ENCODE measurements around the gene EYA2. TPM values are rescaled to one million over a fixed set of nuclear protein-coding genes. Genes with fewer than 3 reads are reported as not detected.

Gene EYA2
- total RNA-seq, 1 experiment from 2014 or later = 0.74 TPM

DNA sequence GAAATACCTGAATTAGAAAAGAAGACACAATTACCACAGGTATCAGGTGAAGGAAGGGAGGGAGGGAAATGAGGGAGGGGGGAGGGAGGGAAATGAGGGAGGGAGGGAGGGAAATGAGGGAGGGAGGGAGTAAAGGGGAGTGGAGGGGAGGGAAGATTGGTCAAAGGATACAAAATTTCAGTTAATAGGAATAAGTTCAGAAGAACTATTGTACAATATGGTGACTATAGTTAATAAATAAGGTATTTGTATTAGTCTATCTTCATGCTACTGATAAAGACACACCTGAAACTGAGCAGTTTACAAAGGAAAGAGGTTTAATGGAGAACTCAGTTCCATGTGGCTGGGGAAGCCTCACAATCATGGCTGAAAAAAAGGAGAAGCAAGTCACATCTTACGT is 185.7 kb downstream of the EYA2 start:
- H3K14ac ChIP-seq (ENCODE audit: insufficient read depth, low read length) = no peak overlapping the region
- peaks cover 0 to 9% (median 4%) of the 10 kb centered on the region in 3 experiments; a peak in 3 of 7 replicates for H3K36me3 Mint-ChIP-seq (ENCODE audit: insufficient read depth in 1 of 3, low read depth in 3 of 3)
- H2BK12ac ChIP-seq (ENCODE audit: insufficient read length, low read depth, low read length) = no peak overlapping the region
- H3K27ac ChIP-seq (ENCODE audit: insufficient read length, low read depth, low read length) = no peak overlapping the region
- H2BK5ac ChIP-seq (ENCODE audit: insufficient read length, low read length) = no peak overlapping the region
- TF ChIP-seq, protein P1, sequence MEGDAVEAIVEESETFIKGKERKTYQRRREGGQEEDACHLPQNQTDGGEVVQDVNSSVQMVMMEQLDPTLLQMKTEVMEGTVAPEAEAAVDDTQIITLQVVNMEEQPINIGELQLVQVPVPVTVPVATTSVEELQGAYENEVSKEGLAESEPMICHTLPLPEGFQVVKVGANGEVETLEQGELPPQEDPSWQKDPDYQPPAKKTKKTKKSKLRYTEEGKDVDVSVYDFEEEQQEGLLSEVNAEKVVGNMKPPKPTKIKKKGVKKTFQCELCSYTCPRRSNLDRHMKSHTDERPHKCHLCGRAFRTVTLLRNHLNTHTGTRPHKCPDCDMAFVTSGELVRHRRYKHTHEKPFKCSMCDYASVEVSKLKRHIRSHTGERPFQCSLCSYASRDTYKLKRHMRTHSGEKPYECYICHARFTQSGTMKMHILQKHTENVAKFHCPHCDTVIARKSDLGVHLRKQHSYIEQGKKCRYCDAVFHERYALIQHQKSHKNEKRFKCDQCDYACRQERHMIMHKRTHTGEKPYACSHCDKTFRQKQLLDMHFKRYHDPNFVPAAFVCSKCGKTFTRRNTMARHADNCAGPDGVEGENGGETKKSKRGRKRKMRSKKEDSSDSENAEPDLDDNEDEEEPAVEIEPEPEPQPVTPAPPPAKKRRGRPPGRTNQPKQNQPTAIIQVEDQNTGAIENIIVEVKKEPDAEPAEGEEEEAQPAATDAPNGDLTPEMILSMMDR (conservative IDR thresholded peaks at IDR 0.05) = no peak
- no peaks in the 10 kb centered on the region for H3K27me3 ChIP-seq (ENCODE audit: insufficient read depth, low read length)
- no peak overlapping the region for H3K4me2 ChIP-seq (ENCODE audit: insufficient read depth, insufficient read length, low read length)
- no peak overlapping the region for H3T11ph ChIP-seq (ENCODE audit: low read length)
- no peak overlapping the region for H3K9ac ChIP-seq (ENCODE audit: extremely low read depth, insufficient read length, low read length)
- no peak for DNase-seq
- H3K9me3 ChIP-seq (ENCODE audit: control insufficient read depth, low read depth, low read length) = no peaks in the 10 kb centered on the region
- no peak overlapping the region for H3K56ac ChIP-seq (ENCODE audit: insufficient read length, low read depth, low read length)
- H2AFZ ChIP-seq (ENCODE audit: low read length) = no peak overlapping the region
- H2BK15ac ChIP-seq (ENCODE audit: low read depth, low read length) = no peak overlapping the region
- H3K79me2 ChIP-seq (ENCODE audit: insufficient read depth, low read length) = no peaks in the 10 kb centered on the region
- no peak overlapping the region for H3K23ac ChIP-seq (ENCODE audit: insufficient read length, low read depth, low read length)
- no peak overlapping the region for H4K5ac ChIP-seq (ENCODE audit: insufficient read length, low read depth, low read length)
- no peaks in the 10 kb centered on the region for H4K20me1 ChIP-seq (ENCODE audit: control insufficient read depth, insufficient read depth, insufficient read length)
- no peak overlapping the region for H3K27ac Mint-ChIP-seq
- H3K27me3 Mint-ChIP-seq (ENCODE audit: low read depth) = peaks cover 2% of the 10 kb centered on the region; the same call in 1 of the 2 replicates
- H2BK120ac ChIP-seq (ENCODE audit: low read depth, low read length, poor library complexity, severe bottlenecking) = no peak overlapping the region
- H3K18ac ChIP-seq (ENCODE audit: insufficient read length, low read depth, low read length) = no peak overlapping the region
- no peak overlapping the region for H2AK5ac ChIP-seq (ENCODE audit: insufficient read length, low read length)
- H2BK20ac ChIP-seq (ENCODE audit: low read depth, low read length, poor library complexity, severe bottlenecking) = no peak overlapping the region
- no peaks in the 10 kb centered on the region for H3K23me2 ChIP-seq (ENCODE audit: insufficient read length, low read depth, low read length, poor library complexity, severe bottlenecking)
- H4K91ac ChIP-seq (ENCODE audit: insufficient read length, low read depth, low read length) = no peak overlapping the region
- no peaks in the 10 kb centered on the region for H3K4me1 ChIP-seq (ENCODE audit: insufficient read depth, low read length)
- no peak overlapping the region for H4K8ac ChIP-seq (replicated peaks; ENCODE audit: insufficient read length, low read depth, low read length)
- H3K9me3 Mint-ChIP-seq = peaks cover 15 to 25% of the 10 kb centered on the region in 2 experiments
- H3K4ac ChIP-seq (ENCODE audit: low read depth, low read length) = no peak overlapping the region
- WGBS (ENCODE audit: extremely low coverage, insufficient read length, low lambda C conversion rate) = no CpG with 5 or more reads among the region's 1 CpG
- H3K79me1 ChIP-seq (ENCODE audit: insufficient read depth, low read depth, low read length, poor library complexity, severe bottlenecking) = no peaks in the 10 kb centered on the region
- H3K4me1 Mint-ChIP-seq = no peaks in the 10 kb centered on the region
- no peak overlapping the region for H3K4me3 Mint-ChIP-seq
